HG03432 (cell line): Measurements from ENCODE around the gene LRBA.

Experiments used
- ATAC-seq: cut with Tn5 transposase; IDR thresholded peaks from one replicate; pipeline ENCODE4 v1.9.1; 2021; ENCODE audit warnings: mild to moderate bottlenecking, moderate library complexity; ENCODE audit not compliant: unreplicated experiment

The LRBA gene

GRCh38 chr4:150315175-150315574 is 699.9 kb downstream of the LRBA start:
- no peak for ATAC-seq

DNA sequence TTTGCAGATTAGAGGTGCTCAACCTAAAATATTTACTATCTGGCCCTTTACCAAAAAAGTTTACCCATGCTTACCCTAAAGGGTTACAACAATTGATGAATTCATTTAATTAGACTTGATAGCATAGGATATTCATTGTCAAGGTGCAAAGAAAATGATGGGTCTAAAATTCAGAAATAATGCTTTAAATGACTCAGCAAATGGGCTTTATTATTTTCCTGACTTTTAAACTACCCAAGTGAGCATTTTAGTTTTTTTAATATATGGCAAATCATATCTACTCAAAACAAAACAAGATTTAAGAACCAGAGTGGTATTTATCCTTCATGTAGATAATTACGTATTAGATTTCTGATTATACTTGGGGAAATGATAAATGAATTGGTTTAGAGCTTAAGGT is 701.1 kb downstream of the LRBA start:
- no peak for ATAC-seq

DNA sequence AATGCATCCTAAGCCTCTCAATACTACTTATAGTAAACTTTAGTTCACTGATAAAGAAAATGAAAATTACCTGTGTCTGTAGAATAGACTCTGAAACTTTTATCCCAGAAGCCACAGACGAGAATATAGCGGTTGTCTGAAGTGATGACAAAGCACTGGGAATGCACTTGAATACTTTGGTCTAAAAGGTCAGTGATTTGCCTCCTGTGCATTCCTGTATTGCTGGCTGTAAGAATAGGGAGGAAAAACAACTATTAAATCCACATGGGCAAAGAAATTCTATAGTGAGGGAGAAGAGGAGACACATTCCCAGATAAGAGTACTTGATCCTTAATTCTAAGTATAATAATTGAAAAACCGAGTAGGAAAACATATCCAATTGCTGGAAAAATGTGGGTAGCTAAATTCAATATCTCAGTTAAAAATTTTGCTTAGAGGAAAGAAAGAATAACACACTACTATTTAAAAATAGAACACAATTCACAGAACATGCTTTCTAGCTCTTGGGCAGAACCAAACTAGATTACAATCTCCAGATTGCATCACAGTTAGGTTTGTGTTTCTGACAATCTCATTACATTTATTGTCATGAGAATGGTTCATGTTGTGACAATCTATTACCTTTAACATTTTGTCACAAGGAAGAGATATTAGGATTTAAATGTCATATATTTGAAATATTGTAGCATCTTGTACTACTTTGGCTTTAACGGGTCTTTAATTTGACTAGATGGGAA is 704.8 kb downstream of the LRBA start:
- ATAC-seq, result no peak

GRCh38 chr4:150308824-150309472 is 706.1 kb downstream of the LRBA start:
- no peak for ATAC-seq

DNA sequence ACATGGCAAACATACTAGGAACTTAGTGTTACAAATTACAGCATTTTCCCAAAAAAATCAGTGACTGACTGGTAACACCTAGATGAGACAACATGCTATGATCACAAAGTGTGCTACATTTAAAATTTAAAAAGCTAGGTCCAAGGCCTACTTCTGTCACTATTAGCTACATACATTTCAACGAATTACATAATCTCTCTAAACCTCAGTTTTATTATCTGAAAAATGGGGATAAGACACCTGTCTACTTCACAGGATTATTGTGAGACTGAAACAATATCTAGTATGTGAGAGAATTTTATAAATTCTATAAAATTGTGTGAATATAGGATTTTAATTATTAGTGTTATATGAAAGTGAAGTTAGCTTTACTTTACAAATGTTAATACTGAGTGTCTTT is 708.4 kb downstream of the LRBA start:
- ATAC-seq, result no peak

- no peak for ATAC-seq
These were observed 709.1 kb downstream of the LRBA start for GRCh38 chr4:150305995-150306394.

DNA sequence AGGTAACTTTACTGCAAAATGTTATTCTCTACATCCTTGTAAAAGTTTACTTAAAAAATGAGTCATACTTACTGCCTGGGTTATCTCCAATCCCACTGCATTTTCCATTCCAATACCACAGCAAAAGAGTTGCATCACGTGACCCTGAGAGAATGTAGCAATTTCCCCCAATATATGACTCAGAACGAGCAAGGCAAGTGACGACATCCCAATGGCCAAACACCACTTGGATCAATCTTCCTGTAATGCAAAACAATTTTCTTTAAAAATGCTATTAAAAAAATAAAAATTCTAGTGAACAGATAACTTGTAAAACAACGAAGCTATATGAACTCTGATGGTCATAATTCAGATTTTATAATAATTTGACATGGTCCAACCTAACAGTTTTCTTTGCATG is 712.5 kb downstream of the LRBA start:
- ATAC-seq, result no peak

- no peak for ATAC-seq
These were observed 715.3 kb downstream of the LRBA start for GRCh38 chr4:150299816-150300215.

DNA sequence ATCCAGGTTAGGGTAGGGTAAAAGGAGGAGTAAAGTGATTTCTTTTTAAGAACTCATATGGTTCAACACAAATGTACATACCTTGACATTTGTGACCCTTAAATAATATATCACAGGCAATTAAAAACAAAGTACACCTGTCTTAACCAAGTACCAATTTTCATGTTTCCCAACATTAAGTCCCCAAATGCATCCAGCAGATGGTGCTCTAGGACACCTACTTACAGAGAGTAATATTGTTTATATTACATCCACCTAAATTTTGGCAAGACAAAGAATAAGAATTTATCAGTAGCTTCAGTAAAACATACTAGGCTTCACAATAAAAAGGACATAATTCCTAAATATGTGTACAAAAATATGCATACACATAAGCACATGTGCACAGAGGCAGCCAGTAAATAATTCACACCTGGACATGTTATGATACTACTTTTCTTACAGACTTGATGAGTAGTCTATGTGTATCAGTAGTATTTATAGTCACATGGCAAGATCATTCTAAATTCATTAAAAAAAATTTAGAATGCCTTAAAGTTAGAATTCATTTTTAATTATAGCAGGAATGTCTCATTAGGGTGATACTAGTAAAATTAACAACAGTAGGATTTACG is 717.1 kb downstream of the LRBA start:
- ATAC-seq, result peak; percentile 58

DNA sequence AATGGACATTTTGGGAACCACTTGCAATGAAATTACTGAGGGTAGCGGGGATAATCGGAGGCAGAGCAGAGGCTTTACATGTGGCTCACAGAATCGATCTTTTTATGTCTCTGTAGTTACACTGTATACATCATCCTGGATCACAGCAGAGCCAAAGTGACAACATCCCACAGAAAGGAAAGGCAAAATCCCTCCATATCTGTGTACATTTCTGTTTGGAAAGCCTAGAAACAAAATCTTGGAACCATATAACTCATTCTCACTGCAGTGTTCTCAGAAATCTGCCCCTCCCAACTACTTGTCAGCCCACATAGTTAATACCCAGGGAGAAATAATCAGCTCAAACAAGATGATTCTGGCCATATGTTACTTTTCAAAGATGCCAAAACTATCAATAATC is 725.2 kb downstream of the LRBA start:
- no peak for ATAC-seq

- ATAC-seq, result no peak
These were observed 725.9 kb downstream of the LRBA start for GRCh38 chr4:150289198-150289597.

- no peak for ATAC-seq
These were observed 728.4 kb downstream of the LRBA start for GRCh38 chr4:150286656-150287055.

GRCh38 chr4:150283689-150284088 is 731.4 kb downstream of the LRBA start:
- ATAC-seq, result no peak

- ATAC-seq, result no peak
These were observed 734.1 kb downstream of the LRBA start for GRCh38 chr4:150280975-150281374.

GRCh38 chr4:150280081-150280895 is 734.8 kb downstream of the LRBA start:
- no peak for ATAC-seq

- no peak for ATAC-seq
These were observed 736.9 kb downstream of the LRBA start for GRCh38 chr4:150278206-150278605.

- ATAC-seq, result no peak
These were observed 746.6 kb downstream of the LRBA start for GRCh38 chr4:150268444-150268843.

DNA sequence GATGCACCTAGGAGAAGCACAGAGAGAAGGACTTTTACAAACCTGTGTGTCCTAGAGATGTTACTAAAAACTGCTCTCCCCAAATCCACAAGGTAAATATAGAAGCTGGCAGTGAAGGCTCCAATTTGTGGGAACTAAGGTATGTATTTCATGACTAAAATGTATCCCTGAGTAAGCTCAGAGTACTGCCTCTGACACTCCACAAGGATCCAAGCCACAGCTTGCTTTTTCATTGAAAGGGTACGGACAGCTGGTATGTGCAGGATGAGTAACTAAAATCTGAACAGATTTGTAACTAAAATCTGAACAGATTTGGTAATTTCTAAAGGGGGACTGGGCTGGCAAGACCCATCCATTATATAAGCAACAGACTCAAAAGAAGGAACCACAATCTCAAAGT is 749.3 kb downstream of the LRBA start:
- no peak for ATAC-seq

GRCh38 chr4:150264595-150265161 is 750.4 kb downstream of the LRBA start:
- no peak for ATAC-seq

DNA sequence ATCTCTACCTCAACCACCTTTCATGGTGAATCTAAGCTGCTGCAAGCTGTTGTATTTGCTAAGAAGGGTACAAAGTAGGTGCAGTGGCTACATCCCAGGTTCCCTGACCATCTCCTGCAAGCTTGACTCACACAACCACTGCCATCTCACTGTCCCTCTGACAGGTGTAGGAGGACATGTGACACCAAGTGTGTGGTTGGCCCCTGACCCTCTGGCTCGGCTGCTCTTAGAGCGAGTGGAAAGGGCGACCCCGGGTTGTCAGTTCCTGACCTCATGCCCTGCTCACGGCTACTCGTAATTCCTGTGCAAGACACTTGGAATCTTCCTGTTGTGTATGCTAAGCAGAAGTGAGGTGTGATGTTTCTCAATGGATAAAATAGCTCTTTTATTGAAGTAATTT is 752.5 kb downstream of the LRBA start:
- ATAC-seq, result no peak

DNA sequence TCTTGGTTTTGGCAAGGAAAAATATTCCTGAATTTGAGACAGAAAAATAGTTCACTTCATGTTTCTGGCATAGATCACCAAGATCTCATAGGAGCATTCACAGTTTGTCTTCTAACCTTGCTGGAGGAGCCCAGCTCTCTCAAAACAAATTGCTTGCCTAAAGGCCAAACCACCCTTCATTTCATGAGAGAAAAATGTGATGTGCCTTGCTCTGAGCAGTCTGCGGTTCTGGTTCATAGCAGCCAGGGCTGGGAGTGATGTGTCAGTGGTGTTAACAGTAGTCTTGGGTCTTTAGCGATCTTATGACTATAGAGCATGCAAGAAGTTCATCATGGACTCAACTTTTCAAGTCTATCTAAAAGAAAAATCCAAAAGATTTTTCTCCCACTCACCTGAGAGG is 753.5 kb downstream of the LRBA start:
- no peak for ATAC-seq
